ENCODE measurements around the gene CTBP1. TPM values are rescaled to one million over a fixed set of nuclear protein-coding genes. Genes with fewer than 3 reads are reported as not detected.

CTBP1 gene
- total RNA-seq, 2 experiments from 2014 or later = 194 to 211 TPM

DNA sequence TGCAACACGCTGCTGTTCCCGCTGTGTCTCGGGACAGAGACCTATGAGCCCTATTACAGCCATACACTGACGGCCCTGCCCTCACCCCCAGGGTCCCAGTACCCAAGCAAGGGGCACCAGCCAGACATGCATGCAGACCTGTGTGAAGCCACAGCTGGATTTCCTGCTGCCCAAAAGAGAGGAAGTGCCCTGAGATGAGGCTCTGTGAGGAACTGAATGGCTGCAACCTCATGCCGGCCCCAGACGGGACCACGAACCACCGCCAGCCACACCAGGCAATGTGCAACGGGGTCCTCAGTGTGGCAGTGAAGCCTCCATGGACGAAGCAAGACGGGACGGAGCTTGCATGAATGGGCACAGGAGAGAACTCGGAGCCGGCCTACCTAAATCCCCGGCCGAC, 21.1 kb downstream of the CTBP1 start:
- no peaks in the 10 kb centered on the region for H3K27me3 Mint-ChIP-seq
- H3K36me3 Mint-ChIP-seq = peaks cover 41% of the 10 kb centered on the region
- no peak for ATAC-seq (ENCODE audit: low read depth)
- DNase-seq = no peak
- no peaks in the 10 kb centered on the region for H3K9me3 Mint-ChIP-seq
- H3K27ac Mint-ChIP-seq = no peak overlapping the region
- POLR2A ChIA-PET = no interaction called here
- H3K4me3 Mint-ChIP-seq = no peak overlapping the region
- H3K4me1 Mint-ChIP-seq = peaks cover 4% of the 10 kb centered on the region

GRCh38 chr4:1226598-1226997, 22.3 kb downstream of the CTBP1 start:
- no peak for ATAC-seq (ENCODE audit: low read depth)
- H3K36me3 Mint-ChIP-seq = peaks cover 40% of the 10 kb centered on the region
- peaks cover 4% of the 10 kb centered on the region for H3K4me1 Mint-ChIP-seq
- H3K27ac Mint-ChIP-seq = no peak overlapping the region
- POLR2A ChIA-PET = no interaction called here
- DNase-seq = no peak
- H3K27me3 Mint-ChIP-seq = no peaks in the 10 kb centered on the region
- no peak overlapping the region for H3K4me3 Mint-ChIP-seq
- no peaks in the 10 kb centered on the region for H3K9me3 Mint-ChIP-seq

DNA sequence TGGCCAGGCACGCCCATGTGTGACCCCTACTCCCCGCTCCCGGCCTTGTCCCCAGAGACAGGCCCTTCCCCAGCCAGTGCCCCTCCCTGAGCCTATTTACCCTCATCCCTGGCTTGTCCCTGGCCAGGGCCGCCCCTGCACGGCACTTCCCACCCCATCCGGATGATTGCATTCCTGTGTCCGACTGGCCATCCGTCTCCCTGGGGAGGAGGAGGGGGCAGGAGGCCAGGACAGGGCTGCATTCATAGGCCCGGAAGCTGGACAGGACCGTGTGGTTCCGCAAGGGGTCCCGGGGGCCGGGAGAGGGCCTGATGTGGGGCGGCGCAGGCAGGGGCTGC, 22.8 kb downstream of the CTBP1 start:
- DNase-seq (no peak), ATAC-seq (ENCODE audit: low read depth) (no peak)
- H3K4me3 Mint-ChIP-seq = no peak overlapping the region
- H3K27ac Mint-ChIP-seq = no peak overlapping the region
- no peaks in the 10 kb centered on the region for H3K27me3 Mint-ChIP-seq
- POLR2A ChIA-PET = no interaction called here
- no peaks in the 10 kb centered on the region for H3K9me3 Mint-ChIP-seq
- H3K36me3 Mint-ChIP-seq = peaks cover 43% of the 10 kb centered on the region
- peaks cover 4% of the 10 kb centered on the region for H3K4me1 Mint-ChIP-seq

DNA sequence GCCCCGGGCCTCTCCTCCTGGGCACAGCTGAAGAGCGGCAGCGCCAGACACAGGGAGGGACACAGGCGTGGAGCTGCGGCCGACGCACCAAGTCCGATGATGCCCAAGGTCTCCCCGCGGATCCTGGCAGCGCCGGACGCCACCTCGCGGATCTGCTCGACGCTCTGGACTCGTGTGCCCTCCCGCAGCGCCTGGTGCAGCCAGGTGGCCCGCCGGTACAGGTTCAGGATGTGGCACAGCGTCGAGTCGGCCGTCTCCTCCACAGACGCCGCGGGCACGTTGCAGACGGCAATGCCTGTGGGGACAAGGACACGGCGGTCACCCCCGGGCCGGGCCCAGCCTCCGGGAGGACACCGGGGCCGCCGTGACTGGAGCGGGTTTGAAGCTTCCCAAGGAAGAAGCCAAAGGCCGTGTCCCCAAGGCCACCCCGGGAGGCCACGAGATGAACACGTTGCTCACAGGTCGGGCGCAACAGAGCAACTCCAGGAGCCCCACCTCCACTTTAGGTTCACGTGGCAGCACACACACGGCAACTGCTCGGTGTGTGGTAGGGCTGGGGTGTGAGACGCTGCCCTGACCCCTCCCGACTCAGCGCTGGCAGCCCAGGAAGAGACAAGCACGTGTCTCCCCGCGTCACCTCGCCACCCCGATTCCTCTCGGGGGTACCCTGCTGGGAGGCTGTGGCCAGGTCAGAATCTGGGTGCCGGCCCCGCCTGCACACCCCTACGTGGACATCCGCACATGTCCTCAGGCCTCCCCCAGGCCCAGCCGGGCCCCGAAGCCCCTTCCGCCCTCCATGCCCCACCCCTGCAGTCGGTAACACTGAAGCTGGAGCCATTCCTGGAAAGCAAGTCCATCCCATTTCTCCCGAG, 23.4 kb downstream of the CTBP1 start:
- POLR2A ChIA-PET = no interaction called here
- Mint-ChIP-seq H3K27me3 (no peaks in the 10 kb centered on the region), H3K27ac (no peak overlapping the region), H3K4me3 (no peak overlapping the region), H3K36me3 (peaks cover 49% of the 10 kb centered on the region), H3K4me1 (peaks cover 4% of the 10 kb centered on the region), H3K9me3 (no peaks in the 10 kb centered on the region)
- DNase-seq = no peak
- ATAC-seq (ENCODE audit: low read depth) = no peak

DNA sequence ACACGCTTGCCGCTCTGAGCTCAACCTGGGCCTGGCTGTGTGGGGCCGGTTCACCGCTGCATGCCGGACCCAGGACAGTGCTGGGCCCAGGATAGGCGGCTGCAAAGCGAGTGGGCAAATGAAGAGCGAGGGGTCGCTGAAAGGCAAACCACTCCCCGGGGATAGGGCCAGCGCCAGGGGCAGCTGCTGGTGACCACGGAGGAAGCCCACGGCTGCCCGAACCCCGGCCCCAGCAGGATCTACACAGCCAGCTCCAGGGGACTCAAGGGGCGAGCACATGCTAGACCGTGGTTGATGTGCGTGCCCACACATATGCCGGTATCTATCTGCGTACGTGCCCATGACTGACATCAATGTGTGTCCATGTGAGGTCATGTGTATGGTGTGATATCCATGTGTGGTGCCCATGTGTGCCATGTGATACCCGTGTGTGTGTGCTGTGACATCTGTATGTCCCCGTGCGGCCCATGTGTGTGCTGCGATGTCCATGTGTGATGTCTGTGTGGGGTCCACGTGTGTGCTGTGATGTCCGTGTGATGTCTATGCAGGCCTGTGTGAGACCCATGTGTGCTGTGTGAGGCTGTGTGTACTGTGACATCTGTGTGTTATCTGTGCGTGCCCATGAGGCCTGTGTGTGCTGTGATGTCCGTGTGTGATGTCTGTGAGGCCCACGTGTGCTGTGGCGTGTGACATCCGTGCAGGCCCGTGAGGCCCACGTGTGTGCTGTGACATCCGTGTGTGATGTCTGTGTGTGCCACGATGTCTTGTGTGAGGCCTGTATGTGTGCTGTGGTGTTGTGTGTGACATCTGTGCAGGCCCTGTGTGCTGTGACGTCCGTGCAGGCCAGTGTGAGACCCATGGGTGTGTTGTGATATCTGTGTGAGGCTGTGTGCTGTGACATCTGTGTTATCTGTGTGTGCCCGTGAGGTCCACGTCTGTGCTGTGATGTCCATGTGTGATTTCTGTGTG, 24.8 kb downstream of the CTBP1 start:
- Mint-ChIP-seq H3K27ac (no peak overlapping the region), H3K9me3 (no peaks in the 10 kb centered on the region), H3K27me3 (no peaks in the 10 kb centered on the region), H3K4me1 (peaks cover 9% of the 10 kb centered on the region), H3K36me3 (peaks cover 54% of the 10 kb centered on the region), H3K4me3 (no peak overlapping the region)
- POLR2A ChIA-PET = no interaction called here
- ATAC-seq (ENCODE audit: low read depth) (no peak), DNase-seq (no peak)

- ATAC-seq (ENCODE audit: low read depth) (no peak), DNase-seq (no peak)
- Mint-ChIP-seq H3K27ac (no peak overlapping the region), H3K36me3 (peaks cover 62% of the 10 kb centered on the region), H3K4me3 (no peak overlapping the region), H3K9me3 (no peaks in the 10 kb centered on the region), H3K27me3 (no peaks in the 10 kb centered on the region), H3K4me1 (peaks cover 16% of the 10 kb centered on the region)
- POLR2A ChIA-PET = no interaction called here
Measured at GRCh38 chr4:1222938-1223690, 25.8 kb downstream of the CTBP1 start.

GRCh38 chr4:1222036-1222789, 26.7 kb downstream of the CTBP1 start:
- Mint-ChIP-seq H3K36me3 (peaks cover 61% of the 10 kb centered on the region), H3K27ac (no peak overlapping the region), H3K4me1 (peaks cover 17% of the 10 kb centered on the region), H3K9me3 (no peaks in the 10 kb centered on the region), H3K4me3 (no peak overlapping the region), H3K27me3 (no peaks in the 10 kb centered on the region)
- DNase-seq = no peak
- ATAC-seq (ENCODE audit: low read depth) = no peak
- POLR2A ChIA-PET = no interaction called here

DNA sequence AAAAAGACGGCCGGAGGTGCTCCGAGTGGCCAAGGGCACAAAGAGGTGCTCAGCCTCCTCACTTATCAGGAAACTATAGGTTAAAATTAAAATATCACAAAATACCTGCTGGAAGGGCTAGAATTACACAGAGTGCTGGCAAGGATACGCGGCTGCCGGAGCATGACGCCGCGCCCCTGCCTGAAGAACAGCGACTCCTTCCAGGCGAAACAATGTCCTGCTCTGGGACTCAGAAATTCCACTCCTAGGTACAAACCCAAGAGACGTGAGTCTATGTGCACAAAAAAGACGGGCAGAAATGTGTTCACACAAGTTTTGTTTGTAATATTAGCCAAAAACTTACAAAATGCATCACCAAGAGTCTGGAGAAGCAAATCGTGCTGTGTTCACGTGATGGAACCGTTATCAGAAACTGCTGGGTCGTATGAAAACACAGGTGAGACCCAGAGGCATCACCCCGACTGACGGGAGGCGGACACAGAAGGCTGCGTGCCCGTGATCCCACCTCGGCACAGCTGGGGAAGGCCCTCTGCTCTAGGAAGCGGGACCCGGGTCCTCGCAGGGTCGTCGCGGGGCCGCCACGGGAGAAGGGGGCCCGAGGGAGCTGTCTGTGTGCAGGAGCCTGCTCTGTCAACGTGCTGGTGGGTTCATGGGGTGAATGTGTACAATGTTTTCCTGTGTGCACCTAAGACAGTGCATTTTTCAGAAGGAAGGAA, 27.6 kb downstream of the CTBP1 start:
- POLR2A ChIA-PET = no interaction called here
- H3K36me3 Mint-ChIP-seq = peaks cover 57% of the 10 kb centered on the region
- peaks cover 23% of the 10 kb centered on the region for H3K4me1 Mint-ChIP-seq
- no peak overlapping the region for H3K4me3 Mint-ChIP-seq
- no peak for ATAC-seq (ENCODE audit: low read depth)
- no peaks in the 10 kb centered on the region for H3K27me3 Mint-ChIP-seq
- no peaks in the 10 kb centered on the region for H3K9me3 Mint-ChIP-seq
- no peak for DNase-seq
- no peak overlapping the region for H3K27ac Mint-ChIP-seq

- DNase-seq = no peak
- no peak for ATAC-seq (ENCODE audit: low read depth)
- Mint-ChIP-seq H3K4me1 (peaks cover 26% of the 10 kb centered on the region), H3K36me3 (peaks cover 55% of the 10 kb centered on the region), H3K9me3 (no peaks in the 10 kb centered on the region), H3K27ac (no peak overlapping the region), H3K27me3 (no peaks in the 10 kb centered on the region), H3K4me3 (no peak overlapping the region)
- POLR2A ChIA-PET = no interaction called here
Measured at GRCh38 chr4:1220566-1220965, 28.4 kb downstream of the CTBP1 start.

DNA sequence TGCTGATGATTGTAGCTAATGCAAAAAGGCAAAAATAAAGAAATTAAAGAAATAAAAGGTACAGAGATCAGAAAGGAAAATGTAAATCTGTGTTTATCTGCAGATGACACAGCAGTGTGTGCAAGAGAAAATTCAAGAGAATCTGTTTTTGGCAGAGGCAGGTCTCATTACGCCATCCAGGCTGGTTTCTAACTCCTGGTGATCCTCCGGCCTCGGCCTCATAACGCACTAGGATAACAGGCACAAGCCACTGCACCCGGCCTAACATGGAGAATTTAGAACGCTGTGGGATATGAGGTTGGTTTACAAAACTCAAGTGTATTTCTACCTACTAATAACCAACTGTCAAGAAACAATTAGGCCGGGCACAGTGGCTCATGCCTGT, 29.4 kb downstream of the CTBP1 start:
- ATAC-seq (ENCODE audit: low read depth) (no peak), DNase-seq (no peak)
- Mint-ChIP-seq H3K9me3 (no peaks in the 10 kb centered on the region), H3K4me3 (no peak overlapping the region), H3K27me3 (no peaks in the 10 kb centered on the region), H3K36me3 (peaks cover 50% of the 10 kb centered on the region), H3K4me1 (peaks cover 26% of the 10 kb centered on the region), H3K27ac (peak overlapping the region; percentile 34)
- POLR2A ChIA-PET = interaction anchor here (1.5 kb wide), 1 partner anchor 31 kb away, joined by 3 read pairs; no protein-coding TSS in a partner anchor

DNA sequence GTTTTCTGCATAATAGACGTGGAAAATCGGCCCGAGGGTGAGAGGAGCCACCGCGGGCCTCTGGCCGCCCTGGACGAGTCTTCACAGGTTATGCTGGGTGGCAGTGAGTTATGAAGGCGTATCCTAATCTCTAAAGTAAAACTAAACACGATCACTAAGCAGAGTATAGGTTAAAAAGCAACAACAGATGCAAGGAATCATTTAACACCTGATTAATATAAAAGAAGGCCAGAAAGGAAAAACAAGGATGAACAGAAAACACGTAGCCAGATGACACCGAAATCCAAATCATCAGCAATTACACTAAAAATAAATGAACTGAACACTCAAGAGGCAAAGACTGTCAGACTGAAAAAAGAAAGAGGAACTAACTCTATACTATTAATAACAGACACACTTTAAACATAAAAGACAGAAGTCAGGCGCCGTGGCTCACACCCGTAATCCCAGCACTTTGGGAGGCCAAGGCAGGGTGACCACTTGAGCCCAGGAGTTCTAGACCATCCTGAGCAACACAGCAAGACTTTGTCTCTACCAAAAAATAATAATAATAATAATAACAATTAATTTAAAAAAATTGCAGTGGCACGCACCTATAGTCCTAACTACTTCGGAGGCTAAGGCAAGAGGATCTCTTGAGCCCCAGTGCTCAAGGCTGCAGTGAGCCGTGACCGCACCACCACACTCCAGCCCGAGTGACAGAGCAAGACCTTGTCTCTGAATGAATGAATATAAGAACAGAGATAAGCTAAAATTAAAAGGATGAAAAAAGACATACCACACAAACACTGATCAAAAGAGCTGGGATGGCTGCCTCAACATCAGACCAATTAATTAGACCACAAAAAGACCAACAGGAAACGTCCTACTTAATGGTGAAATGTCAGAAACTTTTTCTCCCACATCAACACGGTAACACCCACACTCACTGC, 30.0 kb downstream of the CTBP1 start:
- H3K4me1 Mint-ChIP-seq = peaks cover 26% of the 10 kb centered on the region
- peak overlapping the region; percentile 34 for H3K27ac Mint-ChIP-seq
- no peaks in the 10 kb centered on the region for H3K9me3 Mint-ChIP-seq
- H3K27me3 Mint-ChIP-seq = no peaks in the 10 kb centered on the region
- ATAC-seq (ENCODE audit: low read depth) (no peak), DNase-seq (no peak)
- peaks cover 43% of the 10 kb centered on the region for H3K36me3 Mint-ChIP-seq
- no peak overlapping the region for H3K4me3 Mint-ChIP-seq
- POLR2A ChIA-PET = interaction anchor here (1.5 kb wide), 1 partner anchor 32 kb away, joined by 3 read pairs; no protein-coding TSS in a partner anchor
